RWPE2 (cell line): ENCODE measurements around the gene INPP5A.
"Not testable (repeated sequence)": the region's sequence is repeated elsewhere in the genome, so short reads cannot be mapped to it uniquely, and the experiment has no call there.

Experiments used
- ATAC-seq: fragments of 200-7000 bp; cut with Tn5 transposase; 3 replicates; pipeline ENCODE4 v1.9.1; 2021; ENCODE audit warnings: low read depth
- DNase-seq: peaks from one replicate; pipeline ENCODE4 v3.0.0-alpha.2; 2020; ENCODE audit warnings: low spot score
- H3K27ac ChIP-seq: fragments of 450-650 bp; 2 replicates; pipeline ENCODE4 v1.5.1; 2017; ENCODE audit warnings: mild to moderate bottlenecking; ENCODE audit not compliant: poor library complexity, severe bottlenecking
- H3K27me3 ChIP-seq: fragments of 250-450 bp; sonication (Bioruptor Pico); 2 replicates; pipeline ENCODE4 v1.5.1; 2021; ENCODE audit warnings: mild to moderate bottlenecking, moderate library complexity; ENCODE audit not compliant: insufficient read depth, poor library complexity, severe bottlenecking
- H3K36me3 ChIP-seq: fragments of 250-450 bp; sonication (Bioruptor Pico); 2 replicates; pipeline ENCODE4 v1.5.1; 2020; ENCODE audit warnings: low read depth, mild to moderate bottlenecking, moderate library complexity
- H3K4me1 ChIP-seq: fragments of 250-450 bp; sonication (Bioruptor Pico); 2 replicates; pipeline ENCODE4 v1.5.1; 2021; ENCODE audit warnings: mild to moderate bottlenecking, moderate library complexity; ENCODE audit not compliant: insufficient read depth, poor library complexity, severe bottlenecking
- H3K4me3 ChIP-seq: fragments of 250-450 bp; sonication (Bioruptor Pico); 2 replicates; pipeline ENCODE4 v1.5.1; 2021; ENCODE audit warnings: mild to moderate bottlenecking, moderate library complexity; ENCODE audit not compliant: severe bottlenecking
- H3K9me3 ChIP-seq: fragments of 250-450 bp; sonication (Bioruptor Pico); 2 replicates; pipeline ENCODE4 v1.5.1; 2021; ENCODE audit warnings: mild to moderate bottlenecking, moderate library complexity; ENCODE audit not compliant: severe bottlenecking
- TF ChIP-seq, protein P1 (sequence below): fragments of 450-650 bp; IDR thresholded peaks from one replicate; pipeline ENCODE4 v1.5.1; 2017; ENCODE audit warnings: mild to moderate bottlenecking, moderate library complexity; ENCODE audit not compliant: poor library complexity, severe bottlenecking

Gene INPP5A

DNA sequence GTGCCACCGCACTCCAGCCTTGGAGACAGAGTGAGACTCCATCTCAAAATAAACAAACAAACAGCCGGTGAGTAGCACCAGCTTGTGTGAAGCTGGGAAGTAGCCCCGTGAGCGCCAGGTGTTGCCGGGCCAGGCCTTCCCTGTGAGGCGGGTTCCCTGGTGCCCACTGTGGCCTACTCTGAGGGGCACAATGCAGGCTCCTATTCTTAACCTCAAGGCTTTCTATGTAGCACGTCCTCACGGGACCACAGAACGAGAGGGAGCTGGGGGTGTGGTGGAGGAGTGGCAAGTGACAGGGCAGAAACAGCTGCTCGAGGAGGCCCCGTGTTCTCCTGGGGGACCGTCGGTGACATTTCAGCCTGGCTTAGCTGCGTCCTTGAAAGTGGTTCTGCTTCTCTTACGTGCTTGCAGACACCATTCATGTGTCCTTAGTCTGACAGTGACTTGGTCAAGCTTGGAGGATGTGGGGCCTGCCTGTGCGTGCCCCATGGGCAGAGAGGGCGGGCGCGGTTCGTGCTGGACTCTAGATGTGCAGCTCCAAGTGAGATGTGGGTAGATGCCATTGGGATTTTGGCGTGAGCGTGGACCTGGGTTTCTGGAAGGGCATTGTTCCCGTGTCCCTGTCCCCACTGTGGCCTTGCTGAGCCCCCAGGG is 131.7 kb downstream of the INPP5A start:
- Histone ChIP-seq H3K27me3 (no peaks in the 10 kb centered on the region), H3K27ac (peak overlapping the region; percentile 84), H3K4me1 (peaks cover 42% of the 10 kb centered on the region), H3K9me3 (no peaks in the 10 kb centered on the region), H3K36me3 (0 out of 2 replicates have a peak, but pooled peaks cover 3% of the 10 kb centered on the region), H3K4me3 (no peak overlapping the region)
- peak; percentile 64 for DNase-seq
- TF ChIP-seq, protein P1, sequence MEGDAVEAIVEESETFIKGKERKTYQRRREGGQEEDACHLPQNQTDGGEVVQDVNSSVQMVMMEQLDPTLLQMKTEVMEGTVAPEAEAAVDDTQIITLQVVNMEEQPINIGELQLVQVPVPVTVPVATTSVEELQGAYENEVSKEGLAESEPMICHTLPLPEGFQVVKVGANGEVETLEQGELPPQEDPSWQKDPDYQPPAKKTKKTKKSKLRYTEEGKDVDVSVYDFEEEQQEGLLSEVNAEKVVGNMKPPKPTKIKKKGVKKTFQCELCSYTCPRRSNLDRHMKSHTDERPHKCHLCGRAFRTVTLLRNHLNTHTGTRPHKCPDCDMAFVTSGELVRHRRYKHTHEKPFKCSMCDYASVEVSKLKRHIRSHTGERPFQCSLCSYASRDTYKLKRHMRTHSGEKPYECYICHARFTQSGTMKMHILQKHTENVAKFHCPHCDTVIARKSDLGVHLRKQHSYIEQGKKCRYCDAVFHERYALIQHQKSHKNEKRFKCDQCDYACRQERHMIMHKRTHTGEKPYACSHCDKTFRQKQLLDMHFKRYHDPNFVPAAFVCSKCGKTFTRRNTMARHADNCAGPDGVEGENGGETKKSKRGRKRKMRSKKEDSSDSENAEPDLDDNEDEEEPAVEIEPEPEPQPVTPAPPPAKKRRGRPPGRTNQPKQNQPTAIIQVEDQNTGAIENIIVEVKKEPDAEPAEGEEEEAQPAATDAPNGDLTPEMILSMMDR = no peak
- ATAC-seq = peak; percentile 35; the same call in 1 of the 3 replicates

GRCh38 chr10:132670546-132671227 is 133.1 kb downstream of the INPP5A start:
- Histone ChIP-seq H3K4me3 (no peak overlapping the region), H3K4me1 (peaks cover 40% of the 10 kb centered on the region), H3K36me3 (0 out of 2 replicates have a peak, but pooled peaks cover 3% of the 10 kb centered on the region), H3K27me3 (no peaks in the 10 kb centered on the region), H3K9me3 (no peaks in the 10 kb centered on the region), H3K27ac (no peak overlapping the region)
- ATAC-seq (no peak), DNase-seq (no peak)
- TF ChIP-seq, protein P1 = no peak

- Histone ChIP-seq H3K36me3 (0 out of 2 replicates have a peak, but pooled peaks cover 3% of the 10 kb centered on the region), H3K27me3 (no peaks in the 10 kb centered on the region), H3K27ac (no peak overlapping the region), H3K4me3 (no peak overlapping the region), H3K4me1 (peaks cover 32% of the 10 kb centered on the region), H3K9me3 (no peaks in the 10 kb centered on the region)
- TF ChIP-seq, protein P1 = no peak
- ATAC-seq (no peak), DNase-seq (peak; percentile 26)
Measured at GRCh38 chr10:132671228-132672154, 133.9 kb downstream of the INPP5A start.

- H3K4me3 ChIP-seq, ATAC-seq, H3K27me3 ChIP-seq: not testable (repeated sequence)
Measured at GRCh38 chr10:132673746-132674145, 136.2 kb downstream of the INPP5A start.

DNA sequence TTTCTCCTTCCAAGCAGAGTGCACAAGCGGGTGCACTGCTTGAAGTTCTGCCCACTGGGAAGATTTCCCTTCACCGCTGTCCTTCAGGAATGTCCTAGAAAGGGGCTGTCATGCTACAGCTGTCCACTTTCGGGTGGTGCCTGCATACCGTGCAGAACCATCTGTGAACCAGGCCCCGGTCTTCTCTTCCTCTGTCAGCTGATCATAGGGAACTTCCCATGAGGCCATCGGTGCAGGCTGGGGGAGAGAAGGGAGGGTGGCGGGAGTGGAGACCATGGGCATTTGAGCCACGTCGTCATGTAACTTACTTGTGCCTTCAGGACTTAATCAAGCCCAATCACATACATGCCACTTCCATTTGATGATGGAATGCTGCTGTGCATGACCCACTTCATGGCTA is 136.7 kb downstream of the INPP5A start:
- DNase-seq (peak; percentile 29), ATAC-seq (no peak)
- TF ChIP-seq, protein P1 = no peak
- Histone ChIP-seq H3K27ac (no peak overlapping the region), H3K27me3 (no peaks in the 10 kb centered on the region), H3K4me3 (no peak overlapping the region), H3K4me1 (peaks cover 5% of the 10 kb centered on the region), H3K9me3 (no peaks in the 10 kb centered on the region), H3K36me3 (0 out of 2 replicates have a peak, but pooled peaks cover 3% of the 10 kb centered on the region)

More at GRCh38 chr10:132673746-132674145, 136.2 kb downstream of the INPP5A start:
- H3K36me3 ChIP-seq, H3K4me1 ChIP-seq, H3K9me3 ChIP-seq, H3K27ac ChIP-seq: not testable (repeated sequence)
- DNase-seq = peak; percentile 6
